K562 (cell line): ENCODE measurements around the gene RGS12. TPM values are rescaled to one million over a fixed set of nuclear protein-coding genes. Genes with fewer than 3 reads are reported as not detected.

Source experiments
- ATAC-seq: fragments of 200-7000 bp; cut with Tn5 transposase; 3 replicates; pipeline ENCODE4 v1.9.1; 2020; ENCODE audit warnings: moderate library complexity
- BruUV-seq: library from RNA; stranded (reverse); fragments of 400-500 nt; replicated peaks from 2 replicates; lab custom pipeline; 2021; lab: Mats Ljungman, UMichigan
- CTCF ChIA-PET: fragments of 300-600 bp; formaldehyde crosslinking; extraction: SDS; loops from one replicate; lab custom pipeline; 2021; ENCODE audit warnings: low intra/inter-chr PET ratio; lab: Yijun Ruan, JAX
- POLR2A ChIA-PET: fragments of 300-600, 350-650 bp; sonication (Branson Sonifier 250); formaldehyde crosslinking; extraction: SDS; loops from one replicate; lab custom pipeline; 2021; ENCODE audit warnings: antibody characterized with exemption, inconsistent platforms; lab: Yijun Ruan, JAX
- DNase-seq, 4 experiments: peaks; one replicate each; pipeline versions ENCODE4 v3.0.0 to v3.0.0-alpha.2; 2011 to 2018; ENCODE audit warnings: low spot score in 3 of 4, mixed read lengths in 3 of 4; ENCODE audit errors: extremely low read depth in 1 of 4
- FAIRE-seq: peaks from 2 replicates; lab custom pipeline; 2011; peaks lifted over from hg19 to GRCh38; lab: Jason Lieb, UNC
- H2AFZ ChIP-seq: 2 replicates; pipeline ENCODE4 v1.6.0; 2011; ENCODE audit warnings: low read depth, low read length, control low read depth, inconsistent platforms
- H3K27ac ChIP-seq: fragments of 200-600 bp; 3 replicates; pipeline ENCODE4 v1.8.0; 2011; ENCODE audit warnings: low read depth, mild to moderate bottlenecking, control low read depth, inconsistent platforms, low read length, moderate library complexity, mixed read lengths; ENCODE audit errors: extremely low read depth
- H3K27me3 ChIP-seq, 2 experiments: fragments of 300-600 bp in 1 of 2; 2 replicates in 1 of 2; 3 replicates in 1 of 2; pipeline versions ENCODE4 v1.6.0 to v1.8.0; 2011; ENCODE audit warnings: inconsistent platforms in 2 of 2, low read length in 2 of 2, mild to moderate bottlenecking in 1 of 2, mixed read lengths in 1 of 2, moderate library complexity in 1 of 2; ENCODE audit not compliant: control insufficient read depth in 2 of 2, insufficient read depth in 2 of 2
- H3K36me3 ChIP-seq: fragments of 300-600 bp; 3 replicates; pipeline ENCODE4 v1.8.0; 2011; ENCODE audit warnings: mild to moderate bottlenecking, low read length, inconsistent platforms; ENCODE audit not compliant: control insufficient read depth, insufficient read depth
- H3K4me1 ChIP-seq, 2 experiments: fragments of 200-600 bp in 1 of 2; replicated peaks in 1 of 2; 2 replicates in 1 of 2; 3 replicates in 1 of 2; pipeline versions ENCODE4 v1.5.1 to v1.8.0; 2011; ENCODE audit warnings: inconsistent platforms in 2 of 2, low read length in 2 of 2, mild to moderate bottlenecking in 1 of 2, mixed read lengths in 1 of 2, moderate library complexity in 1 of 2; ENCODE audit not compliant: control insufficient read depth in 2 of 2, insufficient read depth in 2 of 2
- H3K4me2 ChIP-seq: 2 replicates; pipeline ENCODE4 v1.6.1; 2011; ENCODE audit warnings: low read length, control low read depth, inconsistent platforms, mixed read lengths; ENCODE audit not compliant: insufficient read depth
- H3K4me3 ChIP-seq: fragments of 200-600 bp; sonication (generic), shearing (Covaris generic); 2 replicates; pipeline ENCODE4 v1.5.1; 2016; ENCODE audit warnings: control low read depth, inconsistent platforms
- H3K79me2 ChIP-seq: fragments of 200-600 bp; 3 replicates; pipeline ENCODE4 v1.8.0; 2011; ENCODE audit warnings: low read length, inconsistent platforms; ENCODE audit not compliant: control insufficient read depth, insufficient read depth
- H3K9ac ChIP-seq, 2 experiments: 2 replicates each; pipeline versions ENCODE4 v1.6.0 to v1.6.1; 2011; ENCODE audit warnings: low read depth in 2 of 2, low read length in 2 of 2, control low read depth in 1 of 2, inconsistent platforms in 1 of 2, mild to moderate bottlenecking in 1 of 2, mixed read lengths in 1 of 2; ENCODE audit not compliant: insufficient read depth in 1 of 2
- H3K9me1 ChIP-seq: one replicate; pipeline ENCODE4 v1.6.0; 2011; ENCODE audit warnings: inconsistent platforms, mild to moderate bottlenecking, low read length, moderate library complexity; ENCODE audit not compliant: control insufficient read depth, insufficient read depth
- H3K9me3 ChIP-seq: replicated peaks from 2 replicates; pipeline ENCODE4 v1.5.1; 2011; ENCODE audit warnings: low read depth, low read length, inconsistent platforms; ENCODE audit not compliant: control insufficient read depth, insufficient read depth
- H4K20me1 ChIP-seq: replicated peaks from 2 replicates; pipeline ENCODE4 v1.6.1; 2011; ENCODE audit warnings: low read length, inconsistent platforms, mixed read lengths; ENCODE audit not compliant: control insufficient read depth, insufficient read depth
- GABPB1 ChIP-seq: sonication (generic); formaldehyde crosslinking; IDR thresholded peaks from 2 replicates; pipeline ENCODE4 v1.8.0; 2022; ENCODE audit warnings: mild to moderate bottlenecking, missing genetic modification reagents
- RAD21 ChIP-seq, 2 experiments: fragments of 250-450 bp in 1 of 2; fragments of 450-650 bp in 1 of 2; sonication (Bioruptor Pico) in 1 of 2; formaldehyde crosslinking in 1 of 2; IDR thresholded peaks in 1 of 2; conservative IDR thresholded peaks in 1 of 2; 2 replicates each; pipeline versions ENCODE4 v1.4.0 to v1.8.0; 2020 to 2022; ENCODE audit warnings: mild to moderate bottlenecking in 2 of 2, moderate library complexity in 1 of 2
- RFX1 ChIP-seq: fragments of 450-650 bp; IDR thresholded peaks from 2 replicates; pipeline ENCODE4 v1.6.1; 2016; ENCODE audit warnings: mild to moderate bottlenecking, moderate library complexity
- SMC3 ChIP-seq: conservative IDR thresholded peaks from 2 replicates; pipeline ENCODE4 v1.6.1; 2011; ENCODE audit warnings: low read depth, low read length, improper control_type of control experiment; ENCODE audit not compliant: insufficient read depth
- ZC3H4 ChIP-seq: sonication (generic); formaldehyde crosslinking; IDR thresholded peaks from 2 replicates; pipeline ENCODE4 v1.9.0; 2021; ENCODE audit warnings: missing genetic modification reagents, borderline replicate concordance
- WGBS: fragments of 100-300 bp; shearing (Covaris generic); methylation state at CpG from one replicate; pipeline ENCODE4 v1.1.6; 2016; ENCODE audit warnings: low coverage, mixed read lengths; ENCODE audit not compliant: insufficient coverage; ENCODE audit errors: missing lambda C conversion rate; 5-methylcytosine and 5-hydroxymethylcytosine counted together
- in situ Hi-C: fragments of 300-500 bp; cut with MboI; formaldehyde crosslinking; loops from 4 replicates; pipeline ENCODE4 v1.15.0; 2018; ENCODE audit warnings: inconsistent platforms, mixed read lengths
- intact Hi-C: fragments of 100-400 bp; cut with micrococcal nuclease; formaldehyde crosslinking; loops from 2 replicates; pipeline ENCODE4 v1.14.2; 2022
- polyA plus RNA-seq, 8 experiments: library from polyadenylated mRNA; depleted of rRNA in 4 of 8; stranded (reverse) in 5 of 8; unstranded in 3 of 8; fragments of >200 nt; fragmentation: Nextera tagmentation in 2 of 8; fragmentation: Illumina TruSeq in 1 of 8; extraction: Ambion mirVana in 2 of 8; extraction: Trizol in 1 of 8; gene quantifications; 2 replicates each; pipeline versions ENCODE4 v1.2.1 to v1.2.3, GENCODE V29; 2011 to 2014; ENCODE audit warnings: inconsistent platforms in 1 of 8, missing spikeins in 1 of 8
- total RNA-seq, 7 experiments: library from RNA; depleted of rRNA in 6 of 7; stranded (reverse); fragments of >200 nt in 6 of 7; fragmentation: Illumina TruSeq in 2 of 7; extraction: Trizol in 2 of 7; gene quantifications; 2 replicates each; pipeline versions ENCODE4 v1.2.1 to v1.2.3, GENCODE V29; 2011 to 2021; ENCODE audit warnings: low replicate concordance in 1 of 7
- TF ChIP-seq, protein P1 (sequence below): fragments of 450-650 bp; formaldehyde crosslinking; IDR thresholded peaks from 2 replicates; pipeline ENCODE4 v1.4.0; 2022; ENCODE audit warnings: mild to moderate bottlenecking, moderate library complexity
- TF ChIP-seq, protein P2 (sequence below): IDR thresholded peaks from 2 replicates; pipeline ENCODE4 v1.6.1; 2011; ENCODE audit warnings: borderline replicate concordance, low read depth, mild to moderate bottlenecking, moderate library complexity, low read length; ENCODE audit not compliant: insufficient read depth, poor library complexity, severe bottlenecking
- TF ChIP-seq, protein P3 (sequence below), 3 experiments: IDR thresholded peaks in 2 of 3; conservative IDR thresholded peaks in 1 of 3; 2 replicates each; pipeline ENCODE4 v1.5.1; 2011 to 2012; ENCODE audit warnings: low read length in 3 of 3, mild to moderate bottlenecking in 3 of 3, control low read depth in 2 of 3, improper control_type of control experiment in 1 of 3, inconsistent platforms in 1 of 3, low read depth in 1 of 3, mixed read lengths in 1 of 3, moderate library complexity in 1 of 3; ENCODE audit not compliant: insufficient read depth in 2 of 3

The RGS12 gene
- total and polyA plus RNA-seq, 9 of the 15 experiments (the other 6 are each of a cell fraction or from before 2014, with no cell fraction given): 0.30 to 8.8 (median 5.5) TPM

DNA sequence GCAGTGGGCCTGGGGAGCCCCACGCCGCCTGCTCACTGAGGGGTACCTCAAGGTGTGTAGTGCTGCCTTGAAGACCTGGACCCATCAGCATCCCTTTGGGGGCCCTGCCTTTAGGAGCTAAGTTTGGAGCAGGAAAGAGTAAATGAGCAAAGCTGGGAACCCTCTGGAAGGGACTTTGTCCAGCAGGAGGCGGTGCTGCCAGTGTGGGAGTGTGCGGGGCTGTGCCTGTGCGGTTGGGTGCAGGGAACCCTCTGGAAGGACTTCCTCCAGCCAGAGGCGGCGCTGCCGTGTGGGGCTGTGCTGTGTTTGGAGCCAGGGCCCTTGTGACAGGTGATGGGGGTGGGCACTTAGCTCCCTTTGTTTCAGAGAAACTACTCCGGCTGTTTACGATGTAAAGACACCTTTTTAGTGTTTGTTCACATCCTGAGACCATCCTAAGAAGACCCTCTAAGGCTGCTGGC, 25.8 kb downstream of the RGS12 start:
- no peak overlapping the region for H2AFZ ChIP-seq
- H4K20me1 ChIP-seq: peaks cover under 1% of the 10 kb centered on the region; the same call in 1 of the 2 replicates
- DNase-seq: peak; percentile 45 to 50 (median 48)
- H3K4me2 ChIP-seq: no peak overlapping the region
- no peak overlapping the region for H3K4me3 ChIP-seq
- BruUV-seq: no TSS peak
- H3K9me3 ChIP-seq: no peaks in the 10 kb centered on the region
- no peak for FAIRE-seq
- H3K9ac ChIP-seq: no peak overlapping the region
- ChIA-PET POLR2A (interaction anchor here (0.6 to 1.2 kb wide), 4 partner anchors 9 to 72 kb away, joined by 4 to 5 read pairs (median 4); no protein-coding TSS in a partner anchor), CTCF (no interaction called here)
- no peaks in the 10 kb centered on the region for H3K9me1 ChIP-seq
- 62% methylated on average over 9 of the region's 10 CpGs for WGBS
- intact Hi-C loops (no loop called here), in situ Hi-C loops (no loop called here)
- H3K27me3 ChIP-seq: no peaks in the 10 kb centered on the region; a peak in 1 of 5 replicates
- H3K27ac ChIP-seq: no peak overlapping the region
- H3K36me3 ChIP-seq: no peaks in the 10 kb centered on the region
- TF ChIP-seq ZC3H4 (CRISPR knock-in tag) (0 out of 2 replicates have a peak, but pooled peaks have one; percentile 26), GABPB1 (0 out of 2 replicates have a peak, but pooled peaks have one; percentile 27), RFX1 (no peak), SMC3 (0 out of 2 replicates have a peak, but pooled peaks have one; percentile 12), RAD21 (CRISPR knock-in tag; conservative IDR thresholded peaks at IDR 0.05 in 1 of 2, IDR thresholded peaks at IDR 0.05 in 1 of 2) (peak in 1 of 2 experiments; percentile 36; a peak in 2 of 4 replicates)
- TF ChIP-seq, protein P1, sequence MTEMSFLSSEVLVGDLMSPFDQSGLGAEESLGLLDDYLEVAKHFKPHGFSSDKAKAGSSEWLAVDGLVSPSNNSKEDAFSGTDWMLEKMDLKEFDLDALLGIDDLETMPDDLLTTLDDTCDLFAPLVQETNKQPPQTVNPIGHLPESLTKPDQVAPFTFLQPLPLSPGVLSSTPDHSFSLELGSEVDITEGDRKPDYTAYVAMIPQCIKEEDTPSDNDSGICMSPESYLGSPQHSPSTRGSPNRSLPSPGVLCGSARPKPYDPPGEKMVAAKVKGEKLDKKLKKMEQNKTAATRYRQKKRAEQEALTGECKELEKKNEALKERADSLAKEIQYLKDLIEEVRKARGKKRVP (CRISPR knock-in tag): no peak
- TF ChIP-seq, protein P2, sequence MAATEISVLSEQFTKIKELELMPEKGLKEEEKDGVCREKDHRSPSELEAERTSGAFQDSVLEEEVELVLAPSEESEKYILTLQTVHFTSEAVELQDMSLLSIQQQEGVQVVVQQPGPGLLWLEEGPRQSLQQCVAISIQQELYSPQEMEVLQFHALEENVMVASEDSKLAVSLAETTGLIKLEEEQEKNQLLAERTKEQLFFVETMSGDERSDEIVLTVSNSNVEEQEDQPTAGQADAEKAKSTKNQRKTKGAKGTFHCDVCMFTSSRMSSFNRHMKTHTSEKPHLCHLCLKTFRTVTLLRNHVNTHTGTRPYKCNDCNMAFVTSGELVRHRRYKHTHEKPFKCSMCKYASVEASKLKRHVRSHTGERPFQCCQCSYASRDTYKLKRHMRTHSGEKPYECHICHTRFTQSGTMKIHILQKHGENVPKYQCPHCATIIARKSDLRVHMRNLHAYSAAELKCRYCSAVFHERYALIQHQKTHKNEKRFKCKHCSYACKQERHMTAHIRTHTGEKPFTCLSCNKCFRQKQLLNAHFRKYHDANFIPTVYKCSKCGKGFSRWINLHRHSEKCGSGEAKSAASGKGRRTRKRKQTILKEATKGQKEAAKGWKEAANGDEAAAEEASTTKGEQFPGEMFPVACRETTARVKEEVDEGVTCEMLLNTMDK: peak; percentile 54
- TF ChIP-seq, protein P3, sequence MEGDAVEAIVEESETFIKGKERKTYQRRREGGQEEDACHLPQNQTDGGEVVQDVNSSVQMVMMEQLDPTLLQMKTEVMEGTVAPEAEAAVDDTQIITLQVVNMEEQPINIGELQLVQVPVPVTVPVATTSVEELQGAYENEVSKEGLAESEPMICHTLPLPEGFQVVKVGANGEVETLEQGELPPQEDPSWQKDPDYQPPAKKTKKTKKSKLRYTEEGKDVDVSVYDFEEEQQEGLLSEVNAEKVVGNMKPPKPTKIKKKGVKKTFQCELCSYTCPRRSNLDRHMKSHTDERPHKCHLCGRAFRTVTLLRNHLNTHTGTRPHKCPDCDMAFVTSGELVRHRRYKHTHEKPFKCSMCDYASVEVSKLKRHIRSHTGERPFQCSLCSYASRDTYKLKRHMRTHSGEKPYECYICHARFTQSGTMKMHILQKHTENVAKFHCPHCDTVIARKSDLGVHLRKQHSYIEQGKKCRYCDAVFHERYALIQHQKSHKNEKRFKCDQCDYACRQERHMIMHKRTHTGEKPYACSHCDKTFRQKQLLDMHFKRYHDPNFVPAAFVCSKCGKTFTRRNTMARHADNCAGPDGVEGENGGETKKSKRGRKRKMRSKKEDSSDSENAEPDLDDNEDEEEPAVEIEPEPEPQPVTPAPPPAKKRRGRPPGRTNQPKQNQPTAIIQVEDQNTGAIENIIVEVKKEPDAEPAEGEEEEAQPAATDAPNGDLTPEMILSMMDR (IDR thresholded peaks at IDR 0.05 in 2 of 3, conservative IDR thresholded peaks at IDR 0.05 in 1 of 3; ENCODE audit: insufficient read depth in 2 of 3, low read depth in 1 of 3, low read length in 3 of 3): peak; percentile 67 to 96 (median 71)
- ATAC-seq: peak; percentile 98
- no peaks in the 10 kb centered on the region for H3K79me2 ChIP-seq
- peaks cover 0 to 32% of the 10 kb centered on the region in 2 experiments; a peak in 2 of 5 replicates for H3K4me1 ChIP-seq
